C4-2B (cell line): ENCODE measurements around the gene PHLPP1.

ENCODE experiments used
- ZFX ChIP-seq: fragments of 450-650 bp; IDR thresholded peaks from 2 replicates; pipeline ENCODE4 v1.6.1; 2017
- TF ChIP-seq, protein P1 (sequence below): fragments of 450-650 bp; conservative IDR thresholded peaks from 2 replicates; pipeline ENCODE4 v1.5.1; 2017; ENCODE audit warnings: mild to moderate bottlenecking

DNA sequence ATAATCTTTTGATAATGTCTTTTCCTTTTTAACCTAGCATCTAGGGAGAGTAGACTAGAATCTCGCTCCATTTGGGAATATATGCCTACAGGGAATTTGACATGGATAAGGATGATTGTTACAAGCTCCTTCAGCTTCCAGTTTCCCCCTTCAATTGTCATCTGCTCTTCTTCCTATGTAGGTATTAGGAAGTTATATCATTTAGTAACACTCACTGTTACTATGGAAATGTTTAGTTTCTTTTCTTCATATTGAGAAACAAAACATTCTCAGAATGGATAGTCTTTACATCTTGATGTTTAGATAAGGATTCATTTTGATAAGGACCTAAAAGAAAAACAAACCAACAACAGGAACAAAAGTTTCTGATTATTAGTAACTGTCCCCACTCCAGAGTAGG lies 127.6 kb downstream of the PHLPP1 start:
- TF ChIP-seq, protein P1, sequence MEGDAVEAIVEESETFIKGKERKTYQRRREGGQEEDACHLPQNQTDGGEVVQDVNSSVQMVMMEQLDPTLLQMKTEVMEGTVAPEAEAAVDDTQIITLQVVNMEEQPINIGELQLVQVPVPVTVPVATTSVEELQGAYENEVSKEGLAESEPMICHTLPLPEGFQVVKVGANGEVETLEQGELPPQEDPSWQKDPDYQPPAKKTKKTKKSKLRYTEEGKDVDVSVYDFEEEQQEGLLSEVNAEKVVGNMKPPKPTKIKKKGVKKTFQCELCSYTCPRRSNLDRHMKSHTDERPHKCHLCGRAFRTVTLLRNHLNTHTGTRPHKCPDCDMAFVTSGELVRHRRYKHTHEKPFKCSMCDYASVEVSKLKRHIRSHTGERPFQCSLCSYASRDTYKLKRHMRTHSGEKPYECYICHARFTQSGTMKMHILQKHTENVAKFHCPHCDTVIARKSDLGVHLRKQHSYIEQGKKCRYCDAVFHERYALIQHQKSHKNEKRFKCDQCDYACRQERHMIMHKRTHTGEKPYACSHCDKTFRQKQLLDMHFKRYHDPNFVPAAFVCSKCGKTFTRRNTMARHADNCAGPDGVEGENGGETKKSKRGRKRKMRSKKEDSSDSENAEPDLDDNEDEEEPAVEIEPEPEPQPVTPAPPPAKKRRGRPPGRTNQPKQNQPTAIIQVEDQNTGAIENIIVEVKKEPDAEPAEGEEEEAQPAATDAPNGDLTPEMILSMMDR: no peak
- no peak for TF ChIP-seq ZFX
